NCI-H1105 (cell line): ENCODE data around the gene GRPEL2.
"Not testable (repeated sequence)": the region's sequence is repeated elsewhere in the genome, so short reads cannot be mapped to it uniquely, and the experiment has no call there.

ENCODE experiments used
- DNase-seq: peaks from one replicate; lab custom pipeline; 2025; lab: John Stamatoyannopoulos, UW

The GRPEL2 gene

GRCh38 chr5:149376711-149377447 lies 31.6 kb downstream of the GRPEL2 start:
- no peak for DNase-seq

DNA sequence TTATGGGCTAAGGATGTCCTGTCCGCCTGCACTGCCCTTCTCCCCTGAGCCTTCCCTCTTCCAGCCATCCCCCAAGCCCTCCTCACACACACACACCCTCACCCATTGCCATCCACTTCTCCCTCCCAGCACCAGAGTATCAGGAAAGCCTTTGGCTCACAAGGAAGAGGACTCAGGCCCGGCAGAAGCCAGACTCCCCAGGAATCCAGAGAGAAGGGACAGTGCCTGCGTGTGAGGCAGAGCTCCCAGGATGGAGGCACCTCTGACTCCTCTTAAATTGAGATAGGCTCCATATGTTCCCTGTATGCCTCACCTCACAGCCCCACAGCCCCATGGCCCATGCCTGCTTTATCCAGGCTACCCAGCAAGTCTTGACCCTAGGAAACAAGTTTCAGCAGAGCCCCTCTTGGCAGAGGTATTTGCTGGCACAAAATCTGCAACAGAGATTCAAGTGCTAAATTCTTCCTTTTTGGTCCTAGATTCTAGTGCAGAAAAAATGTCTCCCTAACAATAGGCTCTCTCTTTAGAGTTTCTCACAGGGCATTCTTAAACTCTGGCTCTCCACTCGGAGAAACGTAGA lies 33.0 kb downstream of the GRPEL2 start:
- DNase-seq = no peak

DNA sequence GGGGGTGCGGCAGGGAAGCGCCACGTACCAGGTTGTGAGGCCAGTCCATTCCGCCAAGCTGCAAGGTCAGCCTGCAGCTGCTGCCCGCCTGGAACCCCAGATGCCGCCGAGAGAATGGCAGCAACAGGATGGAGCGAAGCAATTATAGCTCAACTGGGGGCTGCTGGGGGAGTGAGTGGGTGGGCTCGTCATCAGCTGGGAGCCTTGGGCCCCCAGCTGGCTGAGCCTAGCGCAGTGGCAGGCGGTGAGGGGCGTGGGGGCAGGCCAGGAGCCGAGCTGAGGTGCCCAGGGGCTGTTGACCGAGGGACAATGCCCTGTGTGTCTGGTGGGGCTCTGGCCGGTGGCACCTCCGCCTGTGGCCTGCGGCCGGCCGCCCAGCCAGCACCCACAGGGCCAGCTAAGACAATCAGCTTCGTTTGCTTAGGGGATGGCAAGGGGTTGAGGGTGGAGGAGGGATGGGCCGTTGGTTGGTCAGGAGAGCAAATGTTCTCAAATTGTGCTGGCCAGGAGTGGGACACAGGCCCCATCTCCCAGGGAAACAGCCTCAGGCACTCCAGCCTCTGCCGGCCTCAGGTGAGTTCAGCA lies 34.0 kb downstream of the GRPEL2 start, which contains the start of gene IL17B:
IL17B (minus strand) TSS at position 116 of the 585 bp plus-strand sequence; CDS start at position 49, 67 bp downstream.
- DNase-seq = no peak

DNA sequence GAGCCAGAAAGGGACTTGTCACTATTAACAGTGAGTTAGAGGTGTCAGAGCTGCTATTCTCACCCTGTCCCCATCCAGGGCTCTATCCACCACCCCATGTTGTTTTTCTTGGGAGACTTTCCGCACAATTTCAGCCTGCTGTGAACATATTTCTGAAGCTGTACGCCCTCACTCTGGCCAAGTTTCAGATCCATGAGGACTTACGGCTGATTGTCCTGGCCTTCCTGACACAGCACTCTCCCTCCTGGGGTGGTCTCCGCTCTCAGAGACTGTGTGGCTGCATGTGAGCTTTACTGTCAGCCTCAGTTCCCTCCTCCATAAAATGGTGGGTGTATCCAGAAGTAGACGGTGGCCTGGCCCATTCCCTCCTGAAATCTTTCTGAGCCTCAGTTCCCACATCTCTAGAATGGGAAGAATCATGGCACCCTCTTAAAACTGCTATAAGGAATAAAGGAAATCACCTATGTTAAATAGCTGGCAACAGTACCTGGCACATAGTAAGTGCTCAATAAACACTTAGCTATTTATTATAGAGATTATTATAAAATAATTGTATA lies 34.6 kb downstream of the GRPEL2 start:
- no peak for DNase-seq

DNA sequence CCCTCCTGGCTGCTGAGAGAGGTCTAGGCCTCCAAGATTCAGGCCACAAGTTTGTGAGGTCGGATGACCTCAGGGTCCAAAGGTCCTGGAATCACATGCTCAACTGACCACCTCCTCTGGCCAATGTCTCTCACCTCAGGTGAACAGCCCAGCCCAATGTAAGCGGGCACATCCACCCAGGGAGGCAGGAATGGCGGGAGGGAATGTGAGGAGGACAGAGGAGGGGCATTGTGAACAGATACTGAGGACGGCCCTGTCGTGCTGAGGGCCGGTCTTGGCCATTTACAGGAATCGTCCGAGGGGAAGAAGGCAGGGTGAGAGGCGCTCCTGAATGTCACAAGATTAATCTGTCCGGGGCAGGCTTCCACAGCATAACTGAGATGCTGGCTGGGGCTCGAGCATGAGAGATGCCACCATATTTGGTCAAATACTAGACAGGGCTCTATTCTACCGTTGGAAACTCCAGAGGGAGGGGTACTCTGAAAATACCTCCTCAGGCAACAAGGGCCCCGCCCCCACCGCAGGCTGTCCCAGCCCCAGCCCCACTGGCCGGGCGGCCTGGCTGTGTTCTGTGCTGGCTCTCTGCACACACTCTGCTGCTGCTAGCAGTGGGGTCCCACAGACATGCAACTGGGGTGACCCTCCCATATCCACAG lies 35.3 kb downstream of the GRPEL2 start:
- no peak for DNase-seq

GRCh38 chr5:149381261-149381985 lies 36.1 kb downstream of the GRPEL2 start:
- DNase-seq = no peak

- DNase-seq = no peak
These were observed 36.7 kb downstream of the GRPEL2 start for GRCh38 chr5:149381986-149382338.

DNA sequence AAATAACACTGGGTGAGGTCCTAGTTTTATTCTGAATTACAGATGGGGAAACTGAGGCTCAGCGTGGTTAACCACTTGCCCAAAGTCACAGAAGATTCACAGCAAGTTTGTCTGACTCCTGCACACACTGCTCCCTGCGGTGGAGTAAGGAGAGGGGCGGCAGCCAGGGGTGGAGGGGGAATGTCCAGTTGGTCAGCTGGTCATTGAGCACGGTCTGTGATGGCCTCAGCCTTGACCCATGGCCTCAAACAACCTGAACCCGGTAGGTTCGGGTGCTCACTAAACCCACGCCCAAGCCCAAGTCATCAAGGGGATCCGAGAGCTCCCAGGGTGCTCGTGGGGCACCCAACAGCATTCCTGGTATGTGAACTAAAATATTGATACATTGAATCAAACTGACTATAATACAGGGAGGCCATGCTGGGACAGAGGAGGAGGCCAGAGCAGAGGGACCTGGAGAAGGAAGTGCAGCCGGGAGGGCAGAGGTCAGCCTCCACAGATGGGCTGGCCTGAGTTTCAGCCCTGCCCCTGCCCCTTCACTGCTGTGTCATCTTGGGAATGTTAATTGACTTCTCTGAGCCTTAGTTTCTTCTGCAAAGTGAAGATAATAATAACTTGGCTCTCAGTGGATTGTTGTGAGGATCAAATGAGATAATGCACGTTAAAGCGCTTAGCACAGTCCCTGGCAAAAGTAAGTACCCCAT lies 37.4 kb downstream of the GRPEL2 start:
- no peak for DNase-seq

DNA sequence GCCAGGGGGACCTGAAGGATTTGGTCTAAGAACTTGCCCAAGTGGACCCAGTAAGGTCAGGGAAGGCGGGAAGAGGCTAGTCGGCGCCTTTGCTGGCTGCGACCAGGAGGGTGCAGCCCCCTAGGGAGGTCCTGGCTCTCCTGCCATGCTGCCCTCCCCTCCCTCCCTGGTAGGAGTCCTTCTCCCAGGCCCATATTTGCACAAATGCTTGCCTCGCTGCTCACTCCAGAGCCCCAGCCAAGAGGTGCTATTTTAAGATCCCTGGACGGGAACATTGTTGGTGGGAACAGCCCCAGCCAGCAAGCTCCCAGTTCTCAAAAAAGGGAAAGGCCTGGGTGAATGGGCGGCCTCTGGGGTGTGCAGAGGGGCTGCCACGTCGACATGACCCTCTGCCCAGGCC lies 38.1 kb downstream of the GRPEL2 start:
- no peak for DNase-seq

- no peak for DNase-seq
These were observed 40.9 kb downstream of the GRPEL2 start for GRCh38 chr5:149386166-149386565.

- no peak for DNase-seq
These were observed 41.9 kb downstream of the GRPEL2 start for GRCh38 chr5:149387081-149387631.

- DNase-seq = no peak
These were observed 42.7 kb downstream of the GRPEL2 start for GRCh38 chr5:149387982-149388381.

GRCh38 chr5:149388498-149389190 lies 43.3 kb downstream of the GRPEL2 start:
- no peak for DNase-seq

GRCh38 chr5:149389552-149390495 lies 44.5 kb downstream of the GRPEL2 start:
- no peak for DNase-seq

DNA sequence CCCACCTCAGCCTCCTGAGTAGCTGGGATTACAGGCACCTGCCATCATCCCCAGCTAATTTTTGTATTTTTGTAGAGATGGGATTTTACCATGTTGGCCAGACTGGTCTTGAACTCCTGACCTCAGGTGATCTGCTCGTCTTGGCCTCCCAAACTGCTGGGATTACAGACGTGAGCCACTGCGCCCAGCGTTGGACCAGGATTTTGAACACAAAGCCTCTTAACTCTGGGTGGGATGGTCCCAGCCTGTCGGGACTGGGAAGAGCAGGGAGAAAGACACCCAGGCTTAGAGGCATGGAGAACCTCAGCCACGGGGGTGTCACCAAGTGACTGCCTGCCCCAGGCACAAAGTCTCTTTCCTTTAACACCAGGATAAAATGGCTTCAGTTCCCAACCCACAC lies 45.8 kb downstream of the GRPEL2 start:
- DNase-seq = not testable (repeated sequence)

DNA sequence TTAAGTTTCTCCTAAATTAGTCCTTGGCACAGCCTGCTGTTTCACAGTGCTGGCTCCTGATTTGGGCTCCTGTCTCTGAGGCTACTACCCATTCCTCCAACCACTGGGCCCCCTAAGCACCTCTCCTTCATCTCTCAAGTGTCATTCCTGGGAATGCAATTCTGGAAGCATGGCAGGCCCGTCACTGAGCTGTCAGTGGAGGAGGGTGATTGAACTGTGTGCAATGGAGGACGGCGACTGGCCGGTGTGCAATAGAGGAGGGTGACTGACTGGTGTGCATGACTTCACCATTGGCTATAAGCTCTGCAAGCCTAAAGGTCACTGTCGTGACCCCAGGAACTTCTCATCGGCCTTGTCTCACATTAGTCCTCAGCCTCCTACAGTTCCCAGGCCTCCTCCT lies 46.2 kb downstream of the GRPEL2 start:
- no peak for DNase-seq

GRCh38 chr5:149392718-149393117 lies 47.4 kb downstream of the GRPEL2 start:
- DNase-seq = no peak

DNA sequence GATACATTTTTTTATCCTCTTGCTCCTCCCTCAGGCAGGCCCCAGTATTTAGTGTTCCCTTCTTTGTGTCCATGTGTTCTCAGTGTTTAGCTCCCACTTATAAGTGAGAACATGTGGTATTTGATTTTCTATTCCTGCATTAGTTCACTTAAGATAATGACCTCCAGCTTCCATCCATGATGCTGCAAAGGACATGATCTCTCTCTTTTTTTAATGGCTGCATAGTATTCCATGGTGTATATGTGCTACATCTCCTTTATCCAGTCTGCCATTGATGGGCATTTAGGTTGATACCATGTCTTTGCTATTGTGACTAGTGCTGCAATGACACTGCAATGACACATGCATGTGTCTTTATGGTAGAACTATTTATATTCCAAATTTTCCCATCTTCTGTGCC lies 49.7 kb downstream of the GRPEL2 start:
- DNase-seq = not testable (repeated sequence)

DNA sequence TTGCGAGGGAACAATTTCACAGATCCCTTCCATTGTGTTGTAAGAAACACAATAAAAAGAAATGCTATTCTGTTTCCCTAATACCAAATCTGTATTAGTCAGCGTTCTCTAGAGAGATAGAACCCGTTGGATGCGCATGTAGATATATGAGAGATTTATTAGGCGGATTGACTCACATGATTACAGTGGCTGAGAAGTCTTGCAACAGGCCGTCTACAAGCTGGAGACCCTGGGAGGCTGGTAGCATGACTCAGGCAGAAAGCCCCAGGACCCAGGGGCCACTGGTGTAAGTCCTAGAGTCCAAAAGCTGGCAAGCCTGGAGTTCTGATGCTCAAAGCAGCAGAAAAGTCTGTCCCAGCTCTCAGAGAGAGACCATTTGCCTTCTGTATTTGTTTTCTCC lies 52.2 kb downstream of the GRPEL2 start:
- DNase-seq = no peak
